OCI-LY7 (cell line): Measurements from ENCODE around the gene CORO1C. TPM values are rescaled to one million over a fixed set of nuclear protein-coding genes. Genes with fewer than 3 reads are reported as not detected.

Experiments used
- BruUV-seq: library from RNA; stranded (reverse); fragments of 400-500 nt; replicated peaks from 2 replicates; lab custom pipeline; 2021; lab: Mats Ljungman, UMichigan
- CTCF ChIA-PET: fragments of 300-600 bp; sonication (Branson Sonifier 250); formaldehyde crosslinking; loops from one replicate; lab custom pipeline; 2022; ENCODE audit warnings: antibody characterized with exemption; ENCODE audit not compliant: unreplicated experiment; lab: Charles Lee
- POLR2A ChIA-PET: fragments of 300-600 bp; sonication (Branson Sonifier 250); formaldehyde crosslinking; loops from one replicate; lab custom pipeline; 2022; ENCODE audit warnings: antibody characterized with exemption; lab: Charles Lee
- DNase-seq: peaks from one replicate; pipeline ENCODE4 v3.0.0-alpha.2; 2015; ENCODE audit warnings: low spot score
- H2AFZ ChIP-seq: fragments of 200-600 bp; sonication (generic), shearing (Covaris generic); 2 replicates; pipeline ENCODE4 v1.6.1; 2014; ENCODE audit warnings: mild to moderate bottlenecking, antibody characterized with exemption, low read length, moderate library complexity
- H3K27ac ChIP-seq: fragments of 200-600 bp; sonication (generic); 2 replicates; pipeline ENCODE4 v1.5.1; 2014; ENCODE audit warnings: mixed run types, low read depth, mild to moderate bottlenecking, moderate library complexity, low read length, inconsistent platforms; ENCODE audit not compliant: poor library complexity, severe bottlenecking
- H3K36me3 ChIP-seq: fragments of 200-600 bp; sonication (generic); 2 replicates; pipeline ENCODE4 v1.6.1; 2014; ENCODE audit warnings: mild to moderate bottlenecking, antibody characterized with exemption, low read length, moderate library complexity, mixed read lengths; ENCODE audit not compliant: insufficient read depth
- H3K4me1 ChIP-seq: fragments of 200-600 bp; sonication (generic); 2 replicates; pipeline ENCODE4 v1.5.1; 2014; ENCODE audit warnings: mild to moderate bottlenecking, low read length; ENCODE audit not compliant: insufficient read depth, poor library complexity, severe bottlenecking
- H3K4me2 ChIP-seq: fragments of 200-600 bp; sonication (generic); 2 replicates; pipeline ENCODE4 v1.6.1; 2014; ENCODE audit warnings: mild to moderate bottlenecking, low read length
- H3K4me3 ChIP-seq: fragments of 200-600 bp; sonication (generic); 2 replicates; pipeline ENCODE4 v1.5.1; 2014; ENCODE audit warnings: mild to moderate bottlenecking, low read depth, low read length; ENCODE audit not compliant: poor library complexity, severe bottlenecking
- H3K79me2 ChIP-seq: fragments of 200-600 bp; sonication (generic); 2 replicates; pipeline ENCODE4 v1.6.1; 2016; ENCODE audit warnings: low read depth, mild to moderate bottlenecking, low read length, moderate library complexity, mixed read lengths; ENCODE audit not compliant: insufficient read depth
- H3K9me2 ChIP-seq: fragments of 200-600 bp; sonication (generic); 2 replicates; pipeline ENCODE4 v1.6.1; 2016; ENCODE audit warnings: mild to moderate bottlenecking, low read length, mixed read lengths; ENCODE audit not compliant: insufficient read depth
- H3K9me3 ChIP-seq: fragments of 200-600 bp; sonication (generic); 2 replicates; pipeline ENCODE4 v1.6.1; 2014; ENCODE audit warnings: mild to moderate bottlenecking, mixed run types, low read length, mixed read lengths
- H4K20me1 ChIP-seq: fragments of 200-600 bp; sonication (generic); 2 replicates; pipeline ENCODE4 v1.6.1; 2014; ENCODE audit warnings: mild to moderate bottlenecking, antibody characterized with exemption, low read length, moderate library complexity, mixed read lengths; ENCODE audit not compliant: insufficient read depth
- EZH2phosphoT487 ChIP-seq: fragments of 200-600 bp; sonication (generic); IDR thresholded peaks from 2 replicates; pipeline ENCODE4 v1.6.1; 2018; ENCODE audit warnings: low read depth, borderline replicate concordance, mild to moderate bottlenecking, mixed run types, antibody characterized with exemption, low read length, moderate library complexity, mixed read lengths
- intact Hi-C: fragments of 100-400 bp; cut with micrococcal nuclease; formaldehyde crosslinking; loops from one replicate; pipeline ENCODE4 v1.10.0; 2022; ENCODE audit not compliant: unreplicated experiment
- total RNA-seq, 2 experiments: library from RNA; depleted of rRNA in 1 of 2; stranded (reverse); fragments of >200 nt in 1 of 2; shearing (Covaris generic) in 1 of 2; gene quantifications; 2 replicates each; pipeline ENCODE4 v1.2.3, GENCODE V29; 2014 to 2022
- TF ChIP-seq, protein P1 (sequence below): fragments of 200-600 bp; sonication (generic); conservative IDR thresholded peaks from 2 replicates; pipeline ENCODE4 v1.5.1; 2014; ENCODE audit warnings: mild to moderate bottlenecking, antibody characterized with exemption, low read length, moderate library complexity, mixed read lengths

CORO1C gene
- total RNA-seq, 2 experiments from 2014 or later: 74.7 to 148 TPM

GRCh38 chr12:108649126-108649525 is 82.2 kb downstream of the CORO1C start:
- H3K4me2 ChIP-seq: no peak overlapping the region
- H3K4me3 ChIP-seq: no peak overlapping the region
- H3K27ac ChIP-seq: no peak overlapping the region
- ChIA-PET POLR2A (interaction anchor here (3.1 to 6.9 kb wide), 2 partner anchors 11 to 15 kb away, joined by 20 to 174 read pairs; partner anchors contain the start of gene SELPLG), CTCF (no interaction called here)
- peaks cover 4% of the 10 kb centered on the region; the same call in 1 of the 2 replicates for H3K79me2 ChIP-seq
- no TSS peak for BruUV-seq
- no peak overlapping the region for H2AFZ ChIP-seq
- intact Hi-C loops: no loop called here
- no peaks in the 10 kb centered on the region for H3K9me3 ChIP-seq
- peaks cover 82% of the 10 kb centered on the region for H3K4me1 ChIP-seq
- peaks cover 82% of the 10 kb centered on the region for H3K36me3 ChIP-seq
- no peak for DNase-seq
- no peak for TF ChIP-seq EZH2phosphoT487
- TF ChIP-seq, protein P1, sequence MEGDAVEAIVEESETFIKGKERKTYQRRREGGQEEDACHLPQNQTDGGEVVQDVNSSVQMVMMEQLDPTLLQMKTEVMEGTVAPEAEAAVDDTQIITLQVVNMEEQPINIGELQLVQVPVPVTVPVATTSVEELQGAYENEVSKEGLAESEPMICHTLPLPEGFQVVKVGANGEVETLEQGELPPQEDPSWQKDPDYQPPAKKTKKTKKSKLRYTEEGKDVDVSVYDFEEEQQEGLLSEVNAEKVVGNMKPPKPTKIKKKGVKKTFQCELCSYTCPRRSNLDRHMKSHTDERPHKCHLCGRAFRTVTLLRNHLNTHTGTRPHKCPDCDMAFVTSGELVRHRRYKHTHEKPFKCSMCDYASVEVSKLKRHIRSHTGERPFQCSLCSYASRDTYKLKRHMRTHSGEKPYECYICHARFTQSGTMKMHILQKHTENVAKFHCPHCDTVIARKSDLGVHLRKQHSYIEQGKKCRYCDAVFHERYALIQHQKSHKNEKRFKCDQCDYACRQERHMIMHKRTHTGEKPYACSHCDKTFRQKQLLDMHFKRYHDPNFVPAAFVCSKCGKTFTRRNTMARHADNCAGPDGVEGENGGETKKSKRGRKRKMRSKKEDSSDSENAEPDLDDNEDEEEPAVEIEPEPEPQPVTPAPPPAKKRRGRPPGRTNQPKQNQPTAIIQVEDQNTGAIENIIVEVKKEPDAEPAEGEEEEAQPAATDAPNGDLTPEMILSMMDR: no peak
- no peaks in the 10 kb centered on the region for H3K9me2 ChIP-seq
- no peaks in the 10 kb centered on the region for H4K20me1 ChIP-seq

- no peak overlapping the region for H3K27ac ChIP-seq
- TF ChIP-seq EZH2phosphoT487: no peak
- TF ChIP-seq, protein P1: no peak
- DNase-seq: no peak
- intact Hi-C loops: no loop called here
- H3K79me2 ChIP-seq: peaks cover 9% of the 10 kb centered on the region; the same call in 1 of the 2 replicates
- no peak overlapping the region for H3K4me3 ChIP-seq
- H3K36me3 ChIP-seq: peaks cover 90% of the 10 kb centered on the region
- POLR2A ChIA-PET: no interaction called here
- no peak overlapping the region for H2AFZ ChIP-seq
- H3K4me2 ChIP-seq: no peak overlapping the region
- H3K9me3 ChIP-seq: no peaks in the 10 kb centered on the region
- peaks cover 82% of the 10 kb centered on the region for H3K4me1 ChIP-seq
- BruUV-seq: no TSS peak
- no peaks in the 10 kb centered on the region for H3K9me2 ChIP-seq
- H4K20me1 ChIP-seq: no peaks in the 10 kb centered on the region
- CTCF ChIA-PET: interaction anchor here (0.6 kb wide), 1 partner anchor 449 kb away, joined by 4 read pairs; the partner anchor contains the start of gene UNG
Observed at GRCh38 chr12:108648371-108648770, 82.9 kb downstream of the CORO1C start.

DNA sequence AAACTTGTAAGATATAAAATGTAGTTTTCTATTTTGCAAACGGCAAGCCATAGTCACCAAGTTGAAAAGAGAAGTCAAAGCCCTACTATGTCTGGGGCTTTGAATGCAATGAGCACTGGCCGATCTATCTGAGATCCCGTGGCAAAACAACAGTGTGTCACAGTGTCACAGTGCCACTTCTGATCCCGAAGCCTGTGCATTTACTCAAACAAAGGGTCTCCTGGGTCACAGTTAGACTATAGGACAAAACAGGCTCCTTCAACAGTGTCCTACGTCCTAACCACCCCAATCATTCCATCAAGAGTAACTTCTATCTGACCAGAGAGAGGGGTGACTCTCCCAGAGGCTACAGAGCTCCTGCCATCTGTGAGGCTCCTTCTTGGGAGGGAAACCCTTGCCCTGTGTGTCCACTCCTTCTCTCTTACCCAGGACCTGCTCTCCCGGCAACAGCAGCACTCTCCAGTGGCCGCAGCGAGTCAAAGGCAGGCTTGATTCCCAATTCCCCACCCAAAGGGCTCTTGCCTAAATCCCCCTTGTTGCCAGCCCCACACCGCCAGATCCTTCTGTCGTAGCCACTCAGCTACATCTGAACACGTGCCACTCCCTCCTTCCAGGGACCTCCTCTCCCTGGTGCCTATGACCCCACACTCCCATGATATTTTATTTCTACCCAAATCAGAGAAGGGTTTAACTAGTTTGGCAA is 83.6 kb downstream of the CORO1C start:
- ChIA-PET POLR2A (interaction anchor here (3.8 to 4.1 kb wide), 2 partner anchors 12 to 15 kb away, joined by 36 to 38 read pairs; no protein-coding TSS in a partner anchor), CTCF (no interaction called here)
- Histone ChIP-seq H2AFZ (no peak overlapping the region), H3K79me2 (peaks cover 15% of the 10 kb centered on the region; the same call in 1 of the 2 replicates), H3K9me3 (no peaks in the 10 kb centered on the region), H3K27ac (no peak overlapping the region), H3K4me1 (peaks cover 82% of the 10 kb centered on the region), H3K4me3 (no peak overlapping the region), H3K36me3 (peaks cover 94% of the 10 kb centered on the region), H3K4me2 (no peak overlapping the region), H4K20me1 (no peaks in the 10 kb centered on the region), H3K9me2 (no peaks in the 10 kb centered on the region)
- TF ChIP-seq, protein P1: no peak
- no peak for TF ChIP-seq EZH2phosphoT487
- BruUV-seq: no TSS peak
- DNase-seq: no peak
- intact Hi-C loops: no loop called here
